Osteoblast (primary cell): ENCODE results near the gene CNPY1. TPM values are rescaled to one million over a fixed set of nuclear protein-coding genes. Genes with fewer than 3 reads are reported as not detected.

ENCODE experiments used
- DNase-seq: peaks from one replicate; pipeline ENCODE4 v3.0.0; 2011; ENCODE audit warnings: low spot score, mixed read lengths; ENCODE audit not compliant: insufficient read length; ENCODE audit errors: missing footprints
- H2AFZ ChIP-seq: 2 replicates; pipeline ENCODE4 v1.6.0; 2011; ENCODE audit warnings: mild to moderate bottlenecking, low read length
- H3K27ac ChIP-seq: 2 replicates; pipeline ENCODE4 v1.5.1; 2011; ENCODE audit warnings: mild to moderate bottlenecking, low read depth, low read length, moderate library complexity
- H3K27me3 ChIP-seq: 2 replicates; pipeline ENCODE4 v1.6.0; 2012; ENCODE audit warnings: mild to moderate bottlenecking, control low read depth, inconsistent platforms, low read length, moderate library complexity; ENCODE audit not compliant: insufficient read depth
- H3K36me3 ChIP-seq: 2 replicates; pipeline ENCODE4 v1.5.1; 2011; ENCODE audit warnings: mild to moderate bottlenecking, low read length, control low read depth, moderate library complexity; ENCODE audit not compliant: insufficient read depth
- H3K4me1 ChIP-seq: 2 replicates; pipeline ENCODE4 v1.5.1; 2011; ENCODE audit warnings: mild to moderate bottlenecking, low read length, control low read depth, moderate library complexity; ENCODE audit not compliant: insufficient read depth
- H3K4me2 ChIP-seq: 2 replicates; pipeline ENCODE4 v1.6.0; 2011; ENCODE audit warnings: mild to moderate bottlenecking, low read length; ENCODE audit not compliant: insufficient read depth
- H3K4me3 ChIP-seq: fragments of 200-600 bp; sonication (generic); 3 replicates; pipeline ENCODE4 v1.5.1; 2012; ENCODE audit warnings: mild to moderate bottlenecking, low read length, inconsistent platforms; ENCODE audit not compliant: insufficient read depth
- H3K79me2 ChIP-seq: 2 replicates; pipeline ENCODE4 v1.6.0; 2012; ENCODE audit warnings: mild to moderate bottlenecking, low read length, control low read depth, inconsistent platforms; ENCODE audit not compliant: insufficient read depth
- H3K9me3 ChIP-seq: 2 replicates; pipeline ENCODE4 v1.5.1; 2011; ENCODE audit warnings: low read depth, low read length, control low read depth
- H4K20me1 ChIP-seq: 2 replicates; pipeline ENCODE4 v1.6.0; 2012; ENCODE audit warnings: mild to moderate bottlenecking, low read length, control low read depth; ENCODE audit not compliant: insufficient read depth
- CTCF ChIP-seq: IDR thresholded peaks from 2 replicates; pipeline ENCODE4 v1.5.1; 2011; ENCODE audit warnings: mild to moderate bottlenecking, low read depth, low read length, moderate library complexity; ENCODE audit errors: extremely low read depth
- total RNA-seq: library from RNA; depleted of rRNA; stranded (reverse); fragments of >200 nt; gene quantifications from 2 replicates; pipeline ENCODE4 v1.2.3, GENCODE V29; 2012

Gene CNPY1
- total RNA-seq, 1 donor, result not detected

GRCh38 chr7:155453296-155454182 is 92.8 kb downstream of the CNPY1 start:
- no peak overlapping the region for H3K4me2 ChIP-seq
- H2AFZ ChIP-seq, result no peak overlapping the region
- no peaks in the 10 kb centered on the region for H3K79me2 ChIP-seq
- H4K20me1 ChIP-seq, result peaks cover 3% of the 10 kb centered on the region
- no peak overlapping the region for H3K4me3 ChIP-seq
- peak; percentile 84 for DNase-seq
- H3K27ac ChIP-seq, result no peak overlapping the region
- no peaks in the 10 kb centered on the region for H3K9me3 ChIP-seq
- H3K27me3 ChIP-seq, result peaks cover 93% of the 10 kb centered on the region
- no peaks in the 10 kb centered on the region for H3K36me3 ChIP-seq
- H3K4me1 ChIP-seq, result peaks cover 5% of the 10 kb centered on the region
- TF ChIP-seq CTCF, result no peak

DNA sequence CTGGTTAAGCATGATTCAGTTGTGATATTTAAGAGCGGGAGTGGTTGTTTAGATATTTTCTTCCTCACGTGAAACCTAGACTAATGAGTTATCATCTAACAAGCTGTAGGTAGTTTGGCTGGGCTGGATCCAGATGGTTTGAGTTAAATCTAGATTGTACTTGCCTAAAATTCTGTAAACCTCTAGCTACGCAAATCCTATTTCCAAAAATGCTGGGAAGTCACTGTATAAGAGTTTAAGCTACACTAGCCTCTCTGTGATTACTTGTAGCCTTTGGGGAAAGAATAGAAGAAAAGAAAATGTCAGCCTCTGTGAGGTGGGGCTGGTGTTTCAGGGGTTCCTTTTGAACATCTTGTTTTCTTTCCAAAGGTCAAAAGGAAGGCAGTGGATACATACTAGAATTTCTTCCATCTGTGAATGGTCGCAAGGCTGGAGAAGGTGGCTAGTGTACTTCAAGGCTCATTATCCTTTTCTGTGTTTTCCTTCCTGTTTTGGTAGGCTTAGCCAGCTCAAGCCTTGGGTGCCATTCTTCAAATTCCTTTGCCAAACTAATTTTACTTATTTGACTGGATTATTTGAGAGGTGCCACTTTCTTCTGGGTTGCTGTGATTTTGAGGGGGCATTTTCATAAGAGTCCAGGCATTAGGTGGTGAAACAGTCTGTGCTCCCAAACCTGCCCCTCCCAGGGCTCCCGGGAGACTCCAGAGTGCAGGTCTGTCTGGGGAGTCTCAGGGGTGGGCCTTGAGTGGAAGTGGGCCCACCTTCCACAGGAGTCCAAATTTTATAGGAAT is 93.7 kb downstream of the CNPY1 start:
- H3K4me1 ChIP-seq, result peaks cover 5% of the 10 kb centered on the region
- H3K27me3 ChIP-seq, result peaks cover 95% of the 10 kb centered on the region
- H3K9me3 ChIP-seq, result no peaks in the 10 kb centered on the region
- H2AFZ ChIP-seq, result no peak overlapping the region
- H4K20me1 ChIP-seq, result peaks cover 3% of the 10 kb centered on the region
- no peaks in the 10 kb centered on the region for H3K36me3 ChIP-seq
- peak; percentile 70 for DNase-seq
- H3K79me2 ChIP-seq, result no peaks in the 10 kb centered on the region
- TF ChIP-seq CTCF, result no peak
- no peak overlapping the region for H3K27ac ChIP-seq
- no peak overlapping the region for H3K4me3 ChIP-seq
- no peak overlapping the region for H3K4me2 ChIP-seq

DNA sequence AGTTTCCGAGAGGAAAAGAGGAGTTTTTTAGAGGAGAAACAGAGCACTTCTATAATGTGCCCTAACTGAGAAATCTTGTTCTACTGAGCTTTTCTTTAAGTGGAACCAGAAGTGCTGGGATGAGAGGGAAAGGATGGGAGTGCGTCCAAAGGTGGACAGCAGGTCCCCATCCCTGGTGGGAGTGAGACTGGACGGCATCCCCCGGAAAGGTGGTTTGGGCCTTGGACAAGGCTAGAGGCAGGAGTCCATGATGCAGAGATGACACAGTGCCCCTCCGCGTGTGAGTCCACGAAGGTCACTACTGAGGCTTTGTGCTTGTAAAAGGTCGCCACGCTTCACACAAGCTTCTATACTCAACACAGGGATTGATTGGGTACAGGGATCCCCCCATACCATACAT is 94.5 kb downstream of the CNPY1 start:
- Histone ChIP-seq H3K27ac (no peak overlapping the region), H4K20me1 (peaks cover 3% of the 10 kb centered on the region), H3K79me2 (no peaks in the 10 kb centered on the region), H3K9me3 (no peaks in the 10 kb centered on the region), H2AFZ (no peak overlapping the region), H3K4me3 (no peak overlapping the region), H3K36me3 (no peaks in the 10 kb centered on the region), H3K4me2 (no peak overlapping the region), H3K27me3 (peaks cover 94% of the 10 kb centered on the region), H3K4me1 (peaks cover 3% of the 10 kb centered on the region)
- no peak for TF ChIP-seq CTCF
- DNase-seq, result peak; percentile 77

Other genes starting within 250 kb of the CNPY1 start
- gene INSIG1, start 248.7 kb downstream of the CNPY1 start, total RNA-seq, result 835 and 847 TPM in 2 replicates
- under 0.01 TPM in 1 of 2 replicates, not detected in the other for gene EN2, start 88.4 kb downstream of the CNPY1 start, total RNA-seq
- 25.0 and 27.5 TPM in 2 replicates for gene RBM33, start 98.1 kb upstream of the CNPY1 start, total RNA-seq